NK-92 treated with Interleukin-12 subunit alpha and Interleukin-12 subunit beta, amount 100 ng/mL, for 24 hours (cell line): ENCODE measurements around the gene ATP2A3.
A peak's percentile ranks its signal among the peaks of the same experiment; 100 is the strongest.

ENCODE experiments used
- DNase-seq: peaks from one replicate; lab custom pipeline; 2025; lab: John Stamatoyannopoulos, UW

ATP2A3 gene

DNA sequence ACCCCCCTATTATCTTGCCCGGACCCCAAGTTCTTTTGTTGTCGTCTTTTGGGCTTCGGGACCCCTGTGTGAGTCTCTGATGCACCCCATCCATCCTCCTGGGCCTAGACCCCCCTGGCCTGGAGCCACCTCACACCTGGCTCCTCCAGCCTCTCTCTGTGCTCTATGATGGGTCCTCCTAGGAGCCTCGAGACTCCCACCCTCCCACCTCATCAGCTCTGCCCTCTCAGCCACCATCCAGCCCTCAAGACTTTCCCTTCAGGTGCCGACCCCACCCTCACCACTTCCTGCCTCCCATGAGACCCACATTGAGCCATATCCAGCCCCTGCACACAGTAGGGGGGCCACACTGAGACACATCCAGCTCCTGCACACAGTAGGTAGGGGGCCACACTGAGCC, 8.7 kb upstream of the ATP2A3 start:
- no peak for DNase-seq

DNA sequence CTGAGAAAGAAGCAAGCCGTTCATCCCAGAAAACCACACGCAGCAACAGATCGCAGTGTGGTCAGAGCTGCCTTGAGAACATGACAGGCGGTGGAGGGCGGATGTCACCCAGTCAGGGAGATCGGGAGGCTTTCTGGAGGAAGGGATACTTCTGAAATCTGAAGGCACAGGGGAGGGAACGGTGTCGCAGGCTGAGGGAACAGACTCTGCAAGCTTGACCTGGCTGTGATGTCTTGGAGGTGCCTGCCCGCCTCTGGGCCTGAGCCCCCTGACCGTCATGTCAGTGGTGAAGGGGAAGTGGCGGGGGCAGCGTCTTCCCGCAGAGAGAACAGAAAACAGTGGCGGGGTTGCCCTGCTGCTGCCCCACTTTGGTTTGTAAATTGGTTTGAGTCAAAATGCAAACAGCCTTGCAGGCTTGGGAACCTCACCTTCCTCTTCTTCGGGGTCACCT, 8.1 kb upstream of the ATP2A3 start:
- DNase-seq, result no peak

DNA sequence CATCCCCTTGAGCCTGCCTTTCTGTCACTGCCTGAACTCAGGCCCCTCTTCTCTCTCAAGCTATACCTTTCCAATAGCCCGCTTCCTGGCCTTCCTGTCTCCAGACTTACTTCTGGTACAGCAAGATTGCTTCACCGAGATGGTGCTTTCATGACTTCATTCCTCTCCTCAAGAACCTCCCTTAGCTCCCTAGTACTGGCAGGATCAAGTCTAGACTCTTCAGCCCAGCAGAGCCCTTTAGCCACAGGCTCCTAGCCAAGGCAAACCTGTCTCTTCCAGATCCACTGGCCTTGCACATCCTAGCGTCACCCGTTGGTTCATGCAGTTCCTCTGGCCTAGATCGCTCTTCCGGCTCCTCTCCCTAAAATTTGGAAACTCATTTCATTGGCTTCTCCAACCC, 6.4 kb upstream of the ATP2A3 start:
- no peak for DNase-seq

- no peak for DNase-seq
Observed at GRCh38 chr17:3969963-3970362, 5.7 kb upstream of the ATP2A3 start.

DNA sequence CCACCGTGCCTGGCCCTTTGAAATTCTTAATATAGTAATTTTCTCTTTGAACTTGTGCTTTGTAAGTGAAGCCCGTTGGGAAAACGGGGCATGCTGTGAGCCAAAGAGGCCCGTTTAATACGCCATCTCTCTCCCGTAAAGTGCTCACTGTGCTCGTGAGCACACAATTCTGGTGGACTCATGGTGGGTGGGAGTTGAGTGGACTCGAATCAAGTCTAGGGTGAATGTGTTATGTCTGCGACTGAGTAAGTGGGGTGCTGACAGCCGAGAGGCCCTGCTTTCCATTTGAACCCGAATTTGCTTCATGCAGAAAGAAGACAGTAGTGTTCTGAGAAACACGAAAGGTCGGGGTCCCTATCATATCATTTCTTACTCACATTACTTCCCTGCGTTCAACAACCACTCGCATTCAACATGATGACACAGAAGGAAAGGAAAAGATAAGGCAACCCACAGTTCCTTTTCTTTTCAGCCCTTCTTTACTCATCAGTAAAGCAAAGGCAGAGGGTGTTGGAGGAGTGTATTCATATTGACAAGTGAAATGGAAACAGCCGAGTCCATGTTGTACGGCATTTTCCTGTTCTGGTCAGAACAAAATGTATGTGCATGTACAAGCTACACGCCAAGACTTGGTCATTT, 4.8 kb upstream of the ATP2A3 start:
- no peak for DNase-seq

GRCh38 chr17:3968015-3968414, 3.8 kb upstream of the ATP2A3 start:
- DNase-seq, result no peak

DNA sequence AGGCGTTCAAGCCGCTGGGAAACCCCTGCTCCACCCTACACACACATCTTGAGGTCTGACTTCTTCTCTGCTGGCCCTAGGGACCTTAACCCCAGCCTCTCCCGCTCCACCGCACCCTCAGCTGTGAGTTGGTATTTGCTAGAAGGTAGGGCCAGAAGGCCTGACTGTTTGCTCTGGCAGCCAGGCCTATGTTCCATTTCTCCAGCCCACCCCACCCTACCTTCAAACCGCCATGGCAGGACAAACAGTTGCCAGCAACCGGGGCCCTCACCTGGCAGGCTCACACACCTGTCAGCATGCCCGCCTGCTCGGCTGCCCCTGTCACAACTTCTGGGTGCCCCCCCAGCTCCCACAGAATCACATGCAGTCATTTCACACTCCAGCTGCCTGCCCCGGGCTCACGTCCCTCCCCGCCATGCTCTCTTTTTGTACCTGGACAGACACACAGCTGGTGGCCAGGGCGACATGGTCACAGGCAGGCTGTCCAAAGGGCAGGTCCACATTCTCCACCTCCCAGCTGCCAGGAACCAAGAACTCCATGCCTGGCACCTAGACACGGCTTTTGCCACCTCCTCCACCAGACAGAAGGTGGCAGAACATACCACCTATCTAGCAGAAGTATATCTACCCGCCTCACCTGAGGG, 2.6 kb upstream of the ATP2A3 start:
- no peak for DNase-seq

DNA sequence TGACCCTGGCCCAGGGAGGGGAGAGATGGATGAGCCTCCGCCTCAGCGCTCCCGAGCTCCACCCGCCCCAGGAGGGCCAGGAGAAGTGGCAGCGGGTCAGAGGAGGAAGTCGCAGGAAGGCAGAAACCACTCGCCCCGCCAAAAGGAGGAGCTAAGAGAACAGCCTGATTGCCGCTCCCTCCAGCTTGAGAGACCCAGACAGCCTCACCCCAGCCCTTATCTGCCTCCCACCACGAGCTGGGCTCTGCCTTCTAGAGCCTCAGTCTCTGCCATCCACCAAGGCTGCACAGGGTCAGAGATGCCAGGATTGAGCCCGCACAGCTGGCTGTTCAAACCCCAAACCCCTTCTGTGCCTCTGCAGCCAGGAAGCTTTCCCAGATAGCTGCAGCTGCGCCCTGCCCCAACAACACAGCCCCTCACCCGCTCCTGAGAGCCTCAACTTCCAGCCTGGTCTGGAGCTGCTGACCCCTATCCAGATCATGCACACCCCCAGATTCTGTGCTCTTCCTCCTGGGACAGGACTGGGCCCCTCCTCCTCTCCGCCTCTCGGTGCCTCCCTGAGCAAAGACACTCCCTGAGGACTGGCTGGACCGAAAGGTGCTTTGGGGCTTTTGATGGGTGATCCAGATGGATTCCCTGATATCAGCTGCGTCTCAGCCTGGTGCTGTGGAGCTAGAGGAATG, 1.0 kb upstream of the ATP2A3 start:
- DNase-seq, result peak; percentile 47

- DNase-seq, result peak; percentile 50
Observed at GRCh38 chr17:3963237-3964201, 718 bp downstream of the ATP2A3 start.

- DNase-seq, result no peak
Observed at GRCh38 chr17:3962965-3963236, 1.3 kb downstream of the ATP2A3 start.

DNA sequence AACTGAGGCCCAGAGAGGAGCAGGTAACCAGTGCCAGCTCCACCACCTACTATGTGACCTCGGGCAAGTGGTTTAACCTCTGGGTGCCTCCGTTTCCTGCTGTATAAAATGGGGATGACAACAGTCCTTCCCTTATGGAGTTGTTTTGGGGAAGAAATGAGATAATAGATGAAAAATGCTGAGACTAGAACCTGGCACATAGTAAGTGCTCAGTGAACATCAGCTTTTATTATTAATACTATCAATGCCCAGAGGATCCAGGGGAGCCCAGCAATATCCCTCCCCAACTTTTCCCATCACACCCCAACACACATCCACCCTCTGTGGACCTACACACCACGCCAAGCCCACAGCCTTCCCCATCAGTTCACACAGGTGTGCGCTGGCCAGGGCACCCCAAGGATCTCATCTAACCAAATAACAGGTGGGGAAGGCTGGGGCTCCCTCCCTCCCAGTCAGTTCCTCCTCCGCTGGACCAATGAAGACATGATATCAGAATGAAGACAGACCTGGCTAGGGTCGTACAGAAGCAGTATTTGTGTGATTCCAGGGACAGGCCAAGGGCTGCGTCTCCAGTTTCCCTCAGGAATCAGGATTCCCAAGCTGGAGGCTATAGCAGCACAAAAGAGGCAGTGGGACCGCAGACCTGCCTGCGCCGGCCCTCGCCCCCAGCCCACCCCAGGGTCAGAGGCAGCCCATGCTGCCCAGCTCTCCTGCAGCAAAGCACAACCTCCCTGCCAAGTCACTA, 1.8 kb downstream of the ATP2A3 start:
- no peak for DNase-seq

GRCh38 chr17:3961564-3962047, 2.6 kb downstream of the ATP2A3 start:
- DNase-seq, result no peak

DNA sequence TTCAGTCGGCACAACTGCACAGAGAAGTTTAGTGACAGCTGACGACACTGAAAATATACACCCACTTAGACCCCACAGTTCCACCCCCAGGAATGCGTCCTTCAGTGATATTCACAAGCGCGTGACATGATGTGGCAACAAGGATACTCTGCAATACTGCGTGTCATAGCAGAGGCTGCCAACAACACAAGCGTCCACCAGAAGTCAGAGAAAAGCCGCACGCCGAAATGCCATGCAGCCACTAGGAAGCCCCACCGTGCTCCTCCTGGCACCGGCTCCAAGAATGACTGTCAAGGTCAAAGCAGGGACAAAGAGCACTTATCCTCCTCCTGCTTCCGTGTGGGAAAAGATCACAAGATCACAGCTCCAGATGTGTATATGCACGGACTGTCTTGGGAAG, 3.5 kb downstream of the ATP2A3 start:
- DNase-seq, result no peak

DNA sequence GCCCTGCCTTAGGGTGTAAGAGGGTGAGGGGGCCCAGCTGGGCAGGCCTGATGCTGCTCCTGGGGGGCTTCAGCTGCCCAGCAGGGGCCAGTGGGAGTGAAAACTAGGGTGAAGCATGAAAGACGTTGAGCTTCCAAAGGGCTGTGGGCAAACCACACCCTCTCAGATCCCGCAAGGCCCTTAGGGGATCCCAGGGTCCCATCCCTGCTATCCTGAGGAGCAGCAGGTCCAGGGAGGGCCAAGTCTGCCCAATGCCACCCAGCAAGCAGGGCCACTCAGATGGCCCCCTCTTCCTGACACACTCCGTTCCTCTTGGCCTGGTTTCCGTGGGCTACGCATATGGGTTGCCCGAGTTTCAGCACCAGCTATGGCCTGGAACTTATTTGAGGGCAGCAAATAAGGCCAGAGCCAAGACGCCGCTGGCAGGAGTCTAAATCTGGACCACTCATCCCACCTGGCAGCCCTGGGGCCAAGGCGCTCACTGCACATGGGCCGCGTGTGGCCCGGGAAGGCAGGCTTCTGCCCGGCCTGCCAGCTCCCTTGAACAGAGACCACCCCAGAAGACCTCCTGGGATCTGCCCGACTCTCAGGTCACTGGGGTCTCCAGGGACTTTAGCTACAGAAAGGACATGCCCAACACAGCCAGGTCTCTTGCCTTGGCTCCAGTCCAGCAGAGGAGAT, 4.2 kb downstream of the ATP2A3 start:
- no peak for DNase-seq

DNA sequence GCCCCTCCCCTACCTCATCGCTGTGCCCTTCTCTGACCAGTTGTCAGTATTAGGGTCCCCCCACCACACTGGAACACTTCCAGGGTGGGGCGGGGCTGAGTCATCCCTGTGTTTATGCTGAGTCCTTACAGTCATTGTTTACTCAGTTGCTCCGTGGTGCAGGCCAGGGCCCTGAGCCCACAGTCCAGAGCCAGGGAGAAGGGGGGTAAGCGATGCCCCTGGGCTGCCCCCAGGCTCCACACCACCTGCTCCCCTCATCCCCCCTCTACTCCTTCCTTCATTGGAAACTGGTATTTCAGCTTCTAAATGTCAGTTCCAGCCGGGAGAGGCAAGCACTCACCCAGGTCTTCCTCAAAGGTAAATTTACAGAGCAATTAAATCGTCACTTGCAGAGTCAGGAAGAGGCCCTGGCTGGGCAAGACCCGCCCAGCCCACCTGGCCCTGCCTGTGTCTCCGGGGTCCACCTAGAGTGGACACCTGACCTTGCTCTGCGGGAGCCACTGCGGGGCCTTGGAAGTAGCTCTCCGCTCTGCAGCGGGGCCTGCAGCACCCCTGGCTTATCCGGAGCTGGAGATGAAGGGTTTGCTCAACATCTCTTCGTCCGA, 4.8 kb downstream of the ATP2A3 start:
- no peak for DNase-seq

- DNase-seq, result no peak
Observed at GRCh38 chr17:3957735-3958599, 6.3 kb downstream of the ATP2A3 start.

GRCh38 chr17:3956983-3957382, 7.3 kb downstream of the ATP2A3 start:
- DNase-seq, result no peak

- DNase-seq, result no peak
Observed at GRCh38 chr17:3956327-3956957, 7.8 kb downstream of the ATP2A3 start.

GRCh38 chr17:3955673-3955988, 8.6 kb downstream of the ATP2A3 start:
- DNase-seq, result no peak
